WTC11 (cell line): ENCODE measurements around the gene MYBPH. TPM values are rescaled to one million over a fixed set of nuclear protein-coding genes. Genes with fewer than 3 reads are reported as not detected.

Experiments
- ATAC-seq: fragments of 200-7000 bp; cut with Tn5 transposase; 2 replicates; pipeline ENCODE4 v1.10.0; 2021; ENCODE audit warnings: mild to moderate bottlenecking, moderate library complexity
- CTCF ChIA-PET: fragments of 300-600 bp; sonication (Branson Sonifier 250); formaldehyde crosslinking; loops from one replicate; lab custom pipeline; 2021; ENCODE audit warnings: antibody characterized with exemption; lab: Charles Lee
- POLR2A ChIA-PET: fragments of 350-600 bp; sonication (Branson Sonifier 250); formaldehyde crosslinking; loops from one replicate; lab custom pipeline; 2021; ENCODE audit warnings: antibody characterized with exemption; lab: Charles Lee
- DNase-seq: peaks from one replicate; pipeline ENCODE4 v3.0.0; 2021; ENCODE audit warnings: low spot score
- H3K27ac Mint-ChIP-seq: 2 replicates; pipeline ENCODE4 v1.8.0; 2021; ENCODE audit warnings: mixed read lengths
- H3K27me3 Mint-ChIP-seq: 2 replicates; pipeline ENCODE4 v1.8.0; 2021; ENCODE audit warnings: low read depth, mild to moderate bottlenecking, moderate library complexity, mixed read lengths
- H3K36me3 Mint-ChIP-seq: 2 replicates; pipeline ENCODE4 v1.8.0; 2021; ENCODE audit warnings: mixed read lengths
- H3K4me1 Mint-ChIP-seq: 2 replicates; pipeline ENCODE4 v1.8.0; 2022; ENCODE audit warnings: mixed read lengths
- H3K4me3 Mint-ChIP-seq: 2 replicates; pipeline ENCODE4 v1.8.0; 2021; ENCODE audit warnings: mild to moderate bottlenecking, moderate library complexity, mixed read lengths
- H3K9me3 Mint-ChIP-seq: 2 replicates; pipeline ENCODE4 v1.8.0; 2021; ENCODE audit warnings: mixed read lengths
- AFF4 ChIP-seq: sonication (generic); formaldehyde crosslinking; IDR thresholded peaks from 2 replicates; pipeline ENCODE4 v1.8.1; 2023; ENCODE audit warnings: mild to moderate bottlenecking, missing genetic modification reagents, borderline replicate concordance
- E2F4 ChIP-seq: sonication (generic); formaldehyde crosslinking; IDR thresholded peaks from 2 replicates; pipeline ENCODE4 v1.8.1; 2022; ENCODE audit warnings: low read depth, mild to moderate bottlenecking, moderate library complexity, missing genetic modification reagents, borderline replicate concordance
- FOXP1 ChIP-seq: sonication (generic); formaldehyde crosslinking; IDR thresholded peaks from 2 replicates; pipeline ENCODE4 v1.8.0; 2022; ENCODE audit warnings: missing genetic modification reagents, mild to moderate bottlenecking, moderate library complexity, borderline replicate concordance
- FOXP4 ChIP-seq: sonication (generic); formaldehyde crosslinking; IDR thresholded peaks from 2 replicates; pipeline ENCODE4 v1.8.0; 2022; ENCODE audit warnings: mild to moderate bottlenecking, missing genetic modification reagents
- IRF2 ChIP-seq: sonication (generic); formaldehyde crosslinking; IDR thresholded peaks from 2 replicates; pipeline ENCODE4 v1.8.0; 2022; ENCODE audit warnings: low read depth, missing genetic modification reagents, borderline replicate concordance
- JAZF1 ChIP-seq: fragments of 250-450 bp; sonication (Bioruptor Pico); IDR thresholded peaks from 2 replicates; pipeline ENCODE4 v1.9.0; 2021; ENCODE audit warnings: moderate library complexity, mild to moderate bottlenecking, inconsistent platforms
- NFE2L1 ChIP-seq: sonication (generic); formaldehyde crosslinking; IDR thresholded peaks from 2 replicates; pipeline ENCODE4 v1.8.1; 2023; ENCODE audit warnings: missing genetic modification reagents
- NR3C1 ChIP-seq: sonication (generic); formaldehyde crosslinking; conservative IDR thresholded peaks from 2 replicates; pipeline ENCODE4 v1.8.1; 2023; ENCODE audit warnings: low read depth, mild to moderate bottlenecking, missing genetic modification reagents
- OVOL2 ChIP-seq: fragments of 250-450 bp; sonication (Bioruptor Pico); IDR thresholded peaks from 2 replicates; pipeline ENCODE4 v1.9.0; 2021; ENCODE audit warnings: mild to moderate bottlenecking, borderline replicate concordance
- SMAD4 ChIP-seq: sonication (generic); formaldehyde crosslinking; IDR thresholded peaks from 2 replicates; pipeline ENCODE4 v1.8.0; 2022; ENCODE audit warnings: mild to moderate bottlenecking, missing genetic modification reagents
- ZMAT4 ChIP-seq: fragments of 250-450 bp; sonication (Bioruptor Pico); IDR thresholded peaks from 2 replicates; pipeline ENCODE4 v1.9.0; 2021; ENCODE audit warnings: mild to moderate bottlenecking
- ZNF232 ChIP-seq: sonication (generic); formaldehyde crosslinking; IDR thresholded peaks from 2 replicates; pipeline ENCODE4 v1.8.0; 2022; ENCODE audit warnings: mild to moderate bottlenecking, missing genetic modification reagents
- ZNF416 ChIP-seq: fragments of 250-450 bp; sonication (Bioruptor Pico); IDR thresholded peaks from 2 replicates; pipeline ENCODE4 v1.9.0; 2021; ENCODE audit warnings: mild to moderate bottlenecking, inconsistent platforms
- total RNA-seq: library from RNA; stranded (reverse); gene quantifications from 3 replicates; pipeline ENCODE4 v1.2.3, GENCODE V29; 2021
- TF ChIP-seq, protein P1 (sequence below): fragments of 250-450 bp; sonication (Bioruptor Pico); IDR thresholded peaks from 2 replicates; pipeline ENCODE4 v1.9.0; 2021; ENCODE audit warnings: mild to moderate bottlenecking, borderline replicate concordance
- TF ChIP-seq, protein P2 (sequence below): fragments of 250-450 bp; sonication (Bioruptor Pico); conservative IDR thresholded peaks from 2 replicates; pipeline ENCODE4 v1.9.0; 2021; ENCODE audit warnings: mild to moderate bottlenecking
- TF ChIP-seq, protein P3 (sequence below): fragments of 200-600 bp; IDR thresholded peaks from 2 replicates; pipeline ENCODE4 v1.8.0; 2022; ENCODE audit warnings: antibody characterized with exemption

Gene MYBPH
- total RNA-seq, 1 experiment from 2014 or later, result not detected

DNA sequence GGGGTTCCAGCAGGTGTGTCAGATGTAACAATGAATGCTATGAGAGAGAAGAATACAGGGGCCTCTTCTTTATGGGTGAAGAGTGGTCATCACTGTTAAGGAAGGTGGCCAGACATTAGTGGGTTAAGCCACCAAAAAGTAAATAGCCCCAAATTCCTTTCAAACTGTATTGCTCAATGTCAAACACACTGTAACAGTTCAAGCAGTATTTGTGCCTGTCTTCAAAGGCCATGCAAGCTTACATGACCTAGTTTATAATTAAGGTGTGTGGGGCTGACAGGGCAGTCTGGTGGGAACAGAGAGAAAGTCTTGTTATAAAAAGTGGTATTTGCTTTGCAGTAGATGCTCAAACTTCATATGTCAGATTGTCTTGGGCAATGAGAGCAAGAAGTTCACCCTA, 35.4 kb upstream of the MYBPH start:
- Mint-ChIP-seq H3K27ac (no peak overlapping the region), H3K4me3 (no peak overlapping the region), H3K9me3 (no peaks in the 10 kb centered on the region), H3K4me1 (peaks cover 5% of the 10 kb centered on the region), H3K27me3 (peaks cover 6% of the 10 kb centered on the region), H3K36me3 (no peaks in the 10 kb centered on the region)
- DNase-seq (no peak), ATAC-seq (no peak)
- TF ChIP-seq ZMAT4, result no peak
- TF ChIP-seq NR3C1 (CRISPR knock-in tag), result no peak
- TF ChIP-seq FOXP4 (CRISPR knock-in tag), result no peak
- TF ChIP-seq OVOL2 (CRISPR knock-in tag), result no peak
- no peak for TF ChIP-seq NFE2L1 (CRISPR knock-in tag)
- TF ChIP-seq, protein P1, sequence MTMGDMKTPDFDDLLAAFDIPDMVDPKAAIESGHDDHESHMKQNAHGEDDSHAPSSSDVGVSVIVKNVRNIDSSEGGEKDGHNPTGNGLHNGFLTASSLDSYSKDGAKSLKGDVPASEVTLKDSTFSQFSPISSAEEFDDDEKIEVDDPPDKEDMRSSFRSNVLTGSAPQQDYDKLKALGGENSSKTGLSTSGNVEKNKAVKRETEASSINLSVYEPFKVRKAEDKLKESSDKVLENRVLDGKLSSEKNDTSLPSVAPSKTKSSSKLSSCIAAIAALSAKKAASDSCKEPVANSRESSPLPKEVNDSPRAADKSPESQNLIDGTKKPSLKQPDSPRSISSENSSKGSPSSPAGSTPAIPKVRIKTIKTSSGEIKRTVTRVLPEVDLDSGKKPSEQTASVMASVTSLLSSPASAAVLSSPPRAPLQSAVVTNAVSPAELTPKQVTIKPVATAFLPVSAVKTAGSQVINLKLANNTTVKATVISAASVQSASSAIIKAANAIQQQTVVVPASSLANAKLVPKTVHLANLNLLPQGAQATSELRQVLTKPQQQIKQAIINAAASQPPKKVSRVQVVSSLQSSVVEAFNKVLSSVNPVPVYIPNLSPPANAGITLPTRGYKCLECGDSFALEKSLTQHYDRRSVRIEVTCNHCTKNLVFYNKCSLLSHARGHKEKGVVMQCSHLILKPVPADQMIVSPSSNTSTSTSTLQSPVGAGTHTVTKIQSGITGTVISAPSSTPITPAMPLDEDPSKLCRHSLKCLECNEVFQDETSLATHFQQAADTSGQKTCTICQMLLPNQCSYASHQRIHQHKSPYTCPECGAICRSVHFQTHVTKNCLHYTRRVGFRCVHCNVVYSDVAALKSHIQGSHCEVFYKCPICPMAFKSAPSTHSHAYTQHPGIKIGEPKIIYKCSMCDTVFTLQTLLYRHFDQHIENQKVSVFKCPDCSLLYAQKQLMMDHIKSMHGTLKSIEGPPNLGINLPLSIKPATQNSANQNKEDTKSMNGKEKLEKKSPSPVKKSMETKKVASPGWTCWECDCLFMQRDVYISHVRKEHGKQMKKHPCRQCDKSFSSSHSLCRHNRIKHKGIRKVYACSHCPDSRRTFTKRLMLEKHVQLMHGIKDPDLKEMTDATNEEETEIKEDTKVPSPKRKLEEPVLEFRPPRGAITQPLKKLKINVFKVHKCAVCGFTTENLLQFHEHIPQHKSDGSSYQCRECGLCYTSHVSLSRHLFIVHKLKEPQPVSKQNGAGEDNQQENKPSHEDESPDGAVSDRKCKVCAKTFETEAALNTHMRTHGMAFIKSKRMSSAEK (CRISPR knock-in tag), result no peak
- no peak for TF ChIP-seq ZNF232 (CRISPR knock-in tag)
- TF ChIP-seq FOXP1 (CRISPR knock-in tag), result no peak
- no peak for TF ChIP-seq IRF2 (CRISPR knock-in tag)
- TF ChIP-seq AFF4 (CRISPR knock-in tag), result no peak
- no peak for TF ChIP-seq ZNF416 (CRISPR knock-in tag)
- TF ChIP-seq, protein P2, sequence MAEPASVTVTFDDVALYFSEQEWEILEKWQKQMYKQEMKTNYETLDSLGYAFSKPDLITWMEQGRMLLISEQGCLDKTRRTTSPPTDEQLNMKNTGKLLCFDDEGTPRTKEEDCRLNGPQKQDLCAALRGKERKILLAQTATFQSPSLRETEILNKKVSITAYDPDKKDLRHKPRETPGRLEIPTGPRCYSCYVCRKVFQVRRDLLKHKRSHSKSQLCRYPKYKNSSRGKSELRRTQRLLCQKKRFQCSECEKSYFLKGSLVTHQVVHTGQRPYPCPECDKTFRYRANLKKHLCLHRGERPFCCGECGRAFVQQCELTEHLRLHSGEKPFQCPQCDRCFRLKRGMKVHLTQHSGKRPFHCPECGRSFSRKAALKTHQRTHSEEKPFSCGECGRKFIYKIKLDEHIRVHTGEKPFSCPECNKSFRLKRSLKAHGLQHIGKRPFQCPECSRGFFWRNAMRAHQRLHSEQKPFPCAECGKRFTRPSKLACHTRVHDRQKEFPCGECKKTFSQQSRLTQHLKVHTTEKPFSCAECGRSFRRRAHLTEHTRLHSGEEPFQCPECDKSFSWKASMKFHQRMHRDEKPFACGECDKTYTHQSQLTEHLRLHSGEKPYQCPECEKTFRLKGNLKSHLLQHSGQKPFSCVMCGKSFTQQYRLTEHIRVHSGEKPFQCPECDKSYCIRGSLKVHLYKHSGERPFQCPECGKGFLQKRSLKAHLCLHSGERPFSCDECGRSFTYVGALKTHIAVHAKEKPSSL, result no peak
- TF ChIP-seq E2F4 (CRISPR knock-in tag), result no peak
- TF ChIP-seq JAZF1 (CRISPR knock-in tag), result no peak
- no peak for TF ChIP-seq SMAD4 (CRISPR knock-in tag)
- TF ChIP-seq, protein P3, sequence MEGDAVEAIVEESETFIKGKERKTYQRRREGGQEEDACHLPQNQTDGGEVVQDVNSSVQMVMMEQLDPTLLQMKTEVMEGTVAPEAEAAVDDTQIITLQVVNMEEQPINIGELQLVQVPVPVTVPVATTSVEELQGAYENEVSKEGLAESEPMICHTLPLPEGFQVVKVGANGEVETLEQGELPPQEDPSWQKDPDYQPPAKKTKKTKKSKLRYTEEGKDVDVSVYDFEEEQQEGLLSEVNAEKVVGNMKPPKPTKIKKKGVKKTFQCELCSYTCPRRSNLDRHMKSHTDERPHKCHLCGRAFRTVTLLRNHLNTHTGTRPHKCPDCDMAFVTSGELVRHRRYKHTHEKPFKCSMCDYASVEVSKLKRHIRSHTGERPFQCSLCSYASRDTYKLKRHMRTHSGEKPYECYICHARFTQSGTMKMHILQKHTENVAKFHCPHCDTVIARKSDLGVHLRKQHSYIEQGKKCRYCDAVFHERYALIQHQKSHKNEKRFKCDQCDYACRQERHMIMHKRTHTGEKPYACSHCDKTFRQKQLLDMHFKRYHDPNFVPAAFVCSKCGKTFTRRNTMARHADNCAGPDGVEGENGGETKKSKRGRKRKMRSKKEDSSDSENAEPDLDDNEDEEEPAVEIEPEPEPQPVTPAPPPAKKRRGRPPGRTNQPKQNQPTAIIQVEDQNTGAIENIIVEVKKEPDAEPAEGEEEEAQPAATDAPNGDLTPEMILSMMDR, result no peak
- CTCF ChIA-PET, result interaction anchor here (1.2 to 2.0 kb wide), 3 partner anchors 63 to 171 kb away, joined by 3 to 8 read pairs (median 6); no protein-coding TSS in a partner anchor
- POLR2A ChIA-PET, result no interaction called here
